H9 (cell line): Measurements from ENCODE around the gene LGALS8. TPM values are rescaled to one million over a fixed set of nuclear protein-coding genes. Genes with fewer than 3 reads are reported as not detected.

Experiments
- DNase-seq: peaks from one replicate; pipeline ENCODE4 v3.0.0-alpha.2; 2017
- H2AFZ ChIP-seq: one replicate; pipeline ENCODE4 v1.6.1; 2013; ENCODE audit warnings: mild to moderate bottlenecking, low read length, control low read depth, moderate library complexity
- H2AK5ac ChIP-seq: 2 replicates; pipeline ENCODE4 v1.6.1; 2013; ENCODE audit warnings: low read length, control low read depth, mixed read lengths; ENCODE audit not compliant: insufficient read length
- H2BK120ac ChIP-seq: one replicate; pipeline ENCODE4 v1.6.1; 2013; ENCODE audit warnings: low read depth, mild to moderate bottlenecking, low read length, control low read depth, inconsistent platforms; ENCODE audit not compliant: poor library complexity, severe bottlenecking
- H2BK12ac ChIP-seq: 2 replicates; pipeline ENCODE4 v1.6.1; 2013; ENCODE audit warnings: low read length, control low read depth, mixed read lengths, low read depth; ENCODE audit not compliant: insufficient read length
- H2BK15ac ChIP-seq: 2 replicates; pipeline ENCODE4 v1.6.1; 2013; ENCODE audit warnings: low read depth, low read length, control low read depth
- H2BK20ac ChIP-seq: one replicate; pipeline ENCODE4 v1.6.1; 2013; ENCODE audit warnings: low read depth, mild to moderate bottlenecking, low read length, control low read depth, inconsistent platforms; ENCODE audit not compliant: poor library complexity, severe bottlenecking
- H2BK5ac ChIP-seq: 2 replicates; pipeline ENCODE4 v1.6.1; 2013; ENCODE audit warnings: low read length, control low read depth, mixed read lengths; ENCODE audit not compliant: insufficient read length
- H3K14ac ChIP-seq: 2 replicates; pipeline ENCODE4 v1.6.1; 2013; ENCODE audit warnings: low read length, control low read depth; ENCODE audit not compliant: insufficient read depth
- H3K18ac ChIP-seq: 2 replicates; pipeline ENCODE4 v1.6.1; 2013; ENCODE audit warnings: low read depth, mild to moderate bottlenecking, mixed read lengths, low read length, control low read depth; ENCODE audit not compliant: insufficient read length
- H3K23ac ChIP-seq: 2 replicates; pipeline ENCODE4 v1.6.1; 2013; ENCODE audit warnings: low read length, control low read depth, mixed read lengths, low read depth; ENCODE audit not compliant: insufficient read length
- H3K23me2 ChIP-seq: 2 replicates; pipeline ENCODE4 v1.6.1; 2013; ENCODE audit warnings: low read depth, mild to moderate bottlenecking, mixed read lengths, low read length, control low read depth; ENCODE audit not compliant: insufficient read length, poor library complexity, severe bottlenecking
- H3K27ac ChIP-seq: 2 replicates; pipeline ENCODE4 v1.5.1; 2013; ENCODE audit warnings: low read length, control low read depth, mixed read lengths, low read depth; ENCODE audit not compliant: insufficient read length
- H3K27me3 ChIP-seq: 2 replicates; pipeline ENCODE4 v1.6.1; 2013; ENCODE audit warnings: low read length, control low read depth, inconsistent platforms; ENCODE audit not compliant: insufficient read depth
- H3K4ac ChIP-seq: 2 replicates; pipeline ENCODE4 v1.6.1; 2013; ENCODE audit warnings: low read depth, mild to moderate bottlenecking, control low read depth, inconsistent platforms, low read length, moderate library complexity
- H3K4me1 ChIP-seq: 2 replicates; pipeline ENCODE4 v1.6.1; 2013; ENCODE audit warnings: low read length, control low read depth, inconsistent platforms; ENCODE audit not compliant: insufficient read depth
- H3K4me2 ChIP-seq: 2 replicates; pipeline ENCODE4 v1.6.1; 2013; ENCODE audit warnings: low read length, control low read depth, mixed read lengths; ENCODE audit not compliant: insufficient read length, insufficient read depth
- H3K56ac ChIP-seq: 2 replicates; pipeline ENCODE4 v1.6.1; 2013; ENCODE audit warnings: low read depth, mild to moderate bottlenecking, mixed read lengths, low read length, control low read depth; ENCODE audit not compliant: insufficient read length
- H3K79me1 ChIP-seq: 2 replicates; pipeline ENCODE4 v1.6.1; 2013; ENCODE audit warnings: low read depth, mild to moderate bottlenecking, moderate library complexity, low read length, control low read depth, inconsistent platforms; ENCODE audit not compliant: insufficient read depth, poor library complexity, severe bottlenecking
- H3K79me2 ChIP-seq: 2 replicates; pipeline ENCODE4 v1.6.1; 2013; ENCODE audit warnings: low read length, control low read depth, inconsistent platforms; ENCODE audit not compliant: insufficient read depth
- H3K9ac ChIP-seq: 2 replicates; pipeline ENCODE4 v1.6.1; 2013; ENCODE audit warnings: low read length, control low read depth, mixed read lengths; ENCODE audit not compliant: insufficient read length; ENCODE audit errors: extremely low read depth
- H3K9me3 ChIP-seq: one replicate; pipeline ENCODE4 v1.6.1; 2013; ENCODE audit warnings: low read depth, low read length, inconsistent platforms; ENCODE audit not compliant: control insufficient read depth
- H3T11ph ChIP-seq: one replicate; pipeline ENCODE4 v1.6.1; 2013; ENCODE audit warnings: mild to moderate bottlenecking, low read length, control low read depth, inconsistent platforms
- H4K20me1 ChIP-seq: one replicate; pipeline ENCODE4 v1.6.1; 2013; ENCODE audit not compliant: control insufficient read depth, insufficient read length, insufficient read depth
- H4K5ac ChIP-seq: 2 replicates; pipeline ENCODE4 v1.6.1; 2013; ENCODE audit warnings: low read depth, mild to moderate bottlenecking, mixed read lengths, low read length, control low read depth; ENCODE audit not compliant: insufficient read length
- H4K8ac ChIP-seq: replicated peaks from 2 replicates; pipeline ENCODE4 v1.6.1; 2013; ENCODE audit warnings: low read length, control low read depth, mixed read lengths, low read depth; ENCODE audit not compliant: insufficient read length
- H4K91ac ChIP-seq: 2 replicates; pipeline ENCODE4 v1.6.1; 2013; ENCODE audit warnings: low read depth, mild to moderate bottlenecking, moderate library complexity, mixed read lengths, low read length, control low read depth; ENCODE audit not compliant: insufficient read length
- H3K27ac Mint-ChIP-seq, 3 experiments: 2 replicates in 2 of 3; 3 replicates in 1 of 3; pipeline ENCODE4 v1.8.0; 2020 to 2021; ENCODE audit warnings: mixed read lengths in 3 of 3, mild to moderate bottlenecking in 1 of 3, moderate library complexity in 1 of 3
- H3K27me3 Mint-ChIP-seq: 2 replicates; pipeline ENCODE4 v1.8.0; 2021; ENCODE audit warnings: low read depth, mild to moderate bottlenecking, moderate library complexity, mixed read lengths
- H3K36me3 Mint-ChIP-seq, 3 experiments: 2 replicates in 2 of 3; 3 replicates in 1 of 3; pipeline ENCODE4 v1.8.0; 2020 to 2021; ENCODE audit warnings: low read depth in 3 of 3, mixed read lengths in 3 of 3; ENCODE audit not compliant: insufficient read depth in 1 of 3
- H3K4me1 Mint-ChIP-seq, 2 experiments: 2 replicates each; pipeline ENCODE4 v1.8.0; 2020; ENCODE audit warnings: mixed read lengths in 2 of 2
- H3K4me3 Mint-ChIP-seq, 2 experiments: 2 replicates in 1 of 2; 3 replicates in 1 of 2; pipeline ENCODE4 v1.8.0; 2020 to 2021; ENCODE audit warnings: mild to moderate bottlenecking in 2 of 2, mixed read lengths in 2 of 2, moderate library complexity in 1 of 2
- H3K9me3 Mint-ChIP-seq, 2 experiments: 2 replicates in 1 of 2; 3 replicates in 1 of 2; pipeline ENCODE4 v1.8.0; 2020; ENCODE audit warnings: mild to moderate bottlenecking in 2 of 2, mixed read lengths in 2 of 2, moderate library complexity in 1 of 2
- CTCF ChIP-seq: fragments of 200-600 bp; sonication (generic); conservative IDR thresholded peaks from 3 replicates; pipeline ENCODE4 v1.8.0; 2021; ENCODE audit warnings: antibody characterized with exemption, mild to moderate bottlenecking
- WGBS: extraction: QIAGEN DNeasy Blood & Tissue Kit; methylation state at CpG from one replicate; pipeline ENCODE4 v1.1.7; 2013; ENCODE audit warnings: missing lambda C conversion rate, low lambda C conversion rate, mixed read lengths; ENCODE audit not compliant: insufficient read length; ENCODE audit errors: extremely low coverage; 5-methylcytosine and 5-hydroxymethylcytosine counted together
- total RNA-seq: library from RNA; stranded (reverse); gene quantifications from 2 replicates; pipeline ENCODE4 v1.2.1, GENCODE V29; 2021

Gene LGALS8
- total RNA-seq, 1 experiment from 2014 or later, result 14.2 TPM

DNA sequence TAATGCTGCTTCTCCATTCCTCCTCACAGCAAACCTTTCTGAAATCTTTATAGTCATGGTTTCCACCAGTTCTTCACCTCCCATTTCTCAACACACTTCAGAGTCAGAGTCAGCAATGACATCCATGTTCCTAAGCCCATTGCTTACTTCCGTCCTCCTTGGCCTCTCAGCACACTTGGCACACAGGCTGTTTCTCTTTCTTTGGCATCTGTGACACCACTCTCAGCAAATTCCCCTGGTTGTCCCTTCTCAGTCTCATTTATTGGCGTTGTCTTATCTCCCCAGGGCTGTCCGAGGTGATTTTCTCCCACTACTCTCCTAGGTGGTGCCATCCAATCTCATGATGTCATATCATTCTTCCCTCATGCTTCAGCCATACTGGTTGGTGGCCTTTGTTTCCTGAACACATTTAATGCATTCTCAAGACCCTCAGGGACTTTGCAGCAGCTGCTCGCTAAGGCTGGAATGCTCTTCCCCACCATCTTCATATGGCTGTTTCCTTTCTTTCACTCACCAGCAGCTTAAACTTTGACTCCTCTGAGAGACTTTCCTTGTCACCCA, 3.3 kb upstream of the LGALS8 start:
- Histone ChIP-seq H2AFZ (no peak overlapping the region), H3K14ac (no peak overlapping the region), H3K18ac (no peak overlapping the region), H3K4ac (no peak overlapping the region), H3K23me2 (peaks cover 13% of the 10 kb centered on the region), H3K79me1 (no peaks in the 10 kb centered on the region), H3K27me3 (no peaks in the 10 kb centered on the region), H4K5ac (no peak overlapping the region), H2AK5ac (no peak overlapping the region), H3K9ac (no peak overlapping the region), H3K4me2 (no peak overlapping the region), H4K20me1 (no peaks in the 10 kb centered on the region), H3K9me3 (no peaks in the 10 kb centered on the region), H3K79me2 (no peaks in the 10 kb centered on the region), H4K8ac (no peak overlapping the region), H2BK120ac (no peak overlapping the region), H3T11ph (no peak overlapping the region), H4K91ac (no peak overlapping the region), H3K56ac (no peak overlapping the region), H3K23ac (no peak overlapping the region), H3K4me1 (no peaks in the 10 kb centered on the region), H3K27ac (no peak overlapping the region), H2BK20ac (no peak overlapping the region), H2BK5ac (no peak overlapping the region), H2BK12ac (no peak overlapping the region), H2BK15ac (no peak overlapping the region)
- Mint-ChIP-seq H3K27me3 (peaks cover 18% of the 10 kb centered on the region), H3K4me1 (peaks cover 19% of the 10 kb centered on the region in 2 experiments), H3K4me3 (no peak overlapping the region), H3K27ac (no peak overlapping the region; a peak in 1 of 7 replicates), H3K36me3 (no peaks in the 10 kb centered on the region), H3K9me3 (no peaks in the 10 kb centered on the region)
- DNase-seq, result no peak
- no CpG with 5 or more reads among the region's 4 CpGs for WGBS
- TF ChIP-seq CTCF, result no peak
